GM19193 (cell line): Measurements from ENCODE around the gene ATL3.
A peak's percentile ranks its signal among the peaks of the same experiment; 100 is the strongest.

Experiments used
- POLR2A ChIP-seq: IDR thresholded peaks from 4 replicates; pipeline ENCODE4 v1.6.1; 2011; ENCODE audit not compliant: insufficient read depth, insufficient read length; ENCODE audit errors: extremely low read depth

Gene ATL3

DNA sequence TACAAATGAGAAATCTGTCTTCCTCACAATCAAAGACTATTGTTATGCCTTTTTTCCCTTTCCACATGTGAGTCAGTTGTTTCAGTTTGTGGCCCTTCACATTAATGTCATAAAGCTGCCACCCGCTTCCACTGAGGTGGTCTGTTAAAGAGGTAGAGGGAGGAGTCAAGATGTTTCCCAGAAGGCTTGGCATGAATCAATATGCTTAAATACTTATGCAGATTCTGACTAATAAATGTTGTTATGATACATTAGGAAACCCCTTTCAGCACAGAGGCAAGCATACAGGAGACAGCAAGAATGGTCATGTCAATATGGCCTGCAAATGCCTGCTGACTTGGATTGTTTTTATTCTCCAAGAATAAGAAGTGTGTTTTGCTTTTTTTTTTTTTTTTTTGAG is 16.7 kb upstream of the ATL3 start:
- no peak for TF ChIP-seq POLR2A

- TF ChIP-seq POLR2A, result no peak
Observed at GRCh38 chr11:63686926-63687325, 15.8 kb upstream of the ATL3 start.

- TF ChIP-seq POLR2A, result no peak
Observed at GRCh38 chr11:63683133-63683991, 12.2 kb upstream of the ATL3 start.

- TF ChIP-seq POLR2A, result no peak
Observed at GRCh38 chr11:63682066-63683021, 11.2 kb upstream of the ATL3 start.

- TF ChIP-seq POLR2A, result peak; percentile 94
Observed at GRCh38 chr11:63681321-63682065, 10.3 kb upstream of the ATL3 start, which contains the start of gene RTN3. RTN3 (plus strand) TSS chr11:63681500; CDS start chr11:63681637, 137 bp downstream.

DNA sequence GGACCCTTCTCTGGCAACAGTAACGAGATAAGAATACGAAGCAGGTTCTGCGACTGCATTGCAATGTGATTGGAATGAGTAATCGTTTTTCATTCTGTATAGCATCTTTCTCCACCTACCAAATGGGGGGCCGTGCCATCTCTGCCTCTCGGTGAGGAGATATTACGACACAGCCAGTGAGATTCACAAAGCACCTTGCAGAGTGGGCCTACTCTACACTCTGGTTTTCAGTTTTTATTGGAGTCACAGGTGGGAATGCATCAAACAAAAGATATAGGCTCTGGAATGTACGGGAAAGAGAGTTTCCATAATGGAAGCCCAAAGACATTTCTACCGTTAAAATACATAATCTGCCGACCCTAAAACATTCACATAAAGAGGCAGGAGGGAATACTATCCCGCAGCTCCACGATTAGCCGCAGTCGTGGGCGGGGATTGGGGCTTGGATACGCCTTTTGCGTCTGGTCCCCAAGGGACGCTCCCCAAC is 9.7 kb upstream of the ATL3 start:
- no peak for TF ChIP-seq POLR2A

GRCh38 chr11:63673579-63673978 is 2.4 kb upstream of the ATL3 start:
- no peak for TF ChIP-seq POLR2A

DNA sequence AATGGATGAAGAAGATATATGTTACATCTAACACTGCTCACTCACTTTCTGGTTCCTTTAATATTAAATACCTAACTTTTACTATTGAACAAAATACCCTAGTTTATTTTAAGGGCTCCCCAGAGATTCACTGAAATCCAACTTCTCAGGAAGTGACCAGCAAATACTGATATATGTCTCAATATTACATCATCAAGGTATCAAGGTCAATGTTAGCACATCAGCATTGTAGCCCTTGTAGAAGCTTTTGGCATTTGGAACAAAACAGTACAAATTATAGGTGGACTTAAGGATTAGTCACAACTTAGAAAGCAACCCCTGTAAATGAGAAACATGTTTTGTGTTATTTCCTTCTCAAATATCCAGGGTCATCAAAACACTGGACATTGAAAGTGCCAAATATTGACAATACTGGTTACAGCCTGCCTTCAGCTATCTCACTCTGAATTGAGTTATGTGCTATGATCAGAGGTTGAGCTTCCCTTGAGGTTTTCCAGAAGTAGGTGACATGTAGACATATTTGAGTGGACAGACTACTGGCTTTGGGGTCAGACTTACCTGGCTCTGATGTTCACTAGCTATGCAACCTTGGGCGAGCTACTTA is 1.9 kb upstream of the ATL3 start:
- no peak for TF ChIP-seq POLR2A

- TF ChIP-seq POLR2A, result no peak
Observed at GRCh38 chr11:63672156-63672463, 934 bp upstream of the ATL3 start.

GRCh38 chr11:63670433-63671321 is 499 bp downstream of the ATL3 start:
- no peak for TF ChIP-seq POLR2A

GRCh38 chr11:63670096-63670432 is 1.1 kb downstream of the ATL3 start:
- TF ChIP-seq POLR2A, result no peak

DNA sequence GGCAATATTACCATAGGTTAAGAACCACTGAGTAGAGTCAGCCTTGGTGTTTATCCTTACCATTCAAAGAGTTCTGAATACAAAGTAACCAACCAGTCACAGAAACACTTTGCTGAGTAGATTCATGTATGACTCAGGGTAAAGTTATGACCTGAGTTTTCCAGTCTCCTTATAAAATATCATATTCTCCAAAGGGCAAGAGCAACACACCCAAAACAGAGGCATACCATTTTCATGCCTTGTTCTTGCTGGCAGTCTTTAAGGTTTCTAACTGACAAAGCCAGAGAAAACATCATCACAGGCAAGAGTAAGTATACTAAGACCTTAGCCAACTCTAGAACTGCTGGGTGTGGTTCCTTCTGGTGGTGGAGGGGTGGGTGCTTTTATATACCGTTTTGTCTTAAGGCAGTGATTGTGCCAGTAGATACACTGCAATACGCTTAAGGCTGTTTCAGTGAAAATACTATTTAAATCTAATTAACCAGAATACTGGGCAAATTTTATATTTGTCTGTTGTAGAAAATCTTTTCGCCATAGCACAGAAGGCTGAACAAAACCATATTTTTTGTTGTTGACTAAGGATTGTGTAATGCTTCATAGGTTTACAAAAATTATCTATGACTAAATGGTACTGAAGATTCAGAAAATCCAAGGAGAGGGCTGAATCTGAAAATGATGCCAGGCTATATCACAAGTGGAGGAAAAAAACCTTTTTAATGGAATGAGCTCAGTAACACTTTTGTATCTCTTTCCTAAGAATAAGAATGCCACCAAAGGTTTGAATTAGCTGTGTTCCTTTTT is 3.0 kb downstream of the ATL3 start:
- no peak for TF ChIP-seq POLR2A

DNA sequence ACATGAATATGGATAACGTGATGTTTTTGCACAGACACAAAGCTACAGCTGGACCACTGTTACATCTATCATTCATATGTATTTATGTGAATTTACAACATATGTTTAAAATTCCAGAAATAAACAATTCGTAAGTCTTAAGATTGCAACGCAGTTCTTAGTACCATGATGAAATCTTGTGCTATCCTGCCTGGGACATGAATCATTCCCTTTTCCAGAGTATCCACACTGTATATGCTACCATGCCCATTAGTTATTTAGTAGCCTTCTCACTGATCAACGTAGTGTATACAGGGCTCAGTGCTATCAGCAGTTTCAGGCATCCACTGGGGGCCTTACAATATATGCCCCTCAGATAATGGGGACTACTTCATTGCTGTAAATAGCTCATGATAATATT is 4.3 kb downstream of the ATL3 start:
- no peak for TF ChIP-seq POLR2A
